Measurements from ENCODE around the gene ARL15.

Gene ARL15

DNA sequence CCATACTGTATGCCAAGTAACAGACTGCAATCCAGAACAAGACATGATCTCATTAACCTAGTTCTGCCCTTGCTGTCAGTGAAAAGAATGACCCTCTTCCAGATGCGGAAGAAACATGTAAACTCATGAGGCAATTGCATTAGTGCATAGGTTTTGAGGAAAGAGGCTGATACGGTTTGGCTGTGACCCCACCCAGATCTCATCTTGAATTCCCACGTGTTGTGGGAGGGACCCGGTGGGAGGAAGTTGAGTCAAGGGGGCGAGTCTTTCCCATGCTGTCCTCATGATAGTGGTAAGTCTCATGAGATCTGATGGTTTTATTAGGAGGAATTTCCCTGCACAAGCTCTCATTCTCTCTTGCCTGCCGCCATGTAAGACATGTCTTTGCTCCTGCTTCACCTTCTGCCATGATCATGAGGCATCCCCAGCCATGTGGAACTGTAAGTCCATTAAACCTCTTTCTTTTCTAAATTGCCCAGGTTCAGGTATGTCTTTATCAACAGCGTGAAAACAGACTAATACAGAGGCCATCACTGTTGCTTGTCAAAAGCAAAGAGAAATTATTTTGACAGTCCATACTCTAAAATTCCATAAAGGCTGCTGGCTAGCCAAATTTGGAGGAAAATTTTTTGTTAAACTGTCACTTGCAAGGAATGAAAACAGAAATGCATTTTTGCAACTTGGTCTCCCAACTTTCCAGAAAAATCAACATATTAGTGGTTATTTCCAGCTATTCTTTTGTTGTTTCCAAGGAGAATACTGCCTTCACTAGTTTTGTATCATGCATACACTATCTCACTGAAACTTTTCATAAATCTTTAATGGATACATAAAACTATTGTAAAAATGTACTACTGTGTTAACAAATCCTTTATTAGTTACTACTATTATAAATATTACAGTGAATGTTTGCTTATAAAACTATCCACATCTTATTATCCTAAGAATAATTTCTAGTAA lies 3.2 kb upstream of the ARL15 start:
- DNase-seq (ENCODE audit: low spot score) = no peak

DNA sequence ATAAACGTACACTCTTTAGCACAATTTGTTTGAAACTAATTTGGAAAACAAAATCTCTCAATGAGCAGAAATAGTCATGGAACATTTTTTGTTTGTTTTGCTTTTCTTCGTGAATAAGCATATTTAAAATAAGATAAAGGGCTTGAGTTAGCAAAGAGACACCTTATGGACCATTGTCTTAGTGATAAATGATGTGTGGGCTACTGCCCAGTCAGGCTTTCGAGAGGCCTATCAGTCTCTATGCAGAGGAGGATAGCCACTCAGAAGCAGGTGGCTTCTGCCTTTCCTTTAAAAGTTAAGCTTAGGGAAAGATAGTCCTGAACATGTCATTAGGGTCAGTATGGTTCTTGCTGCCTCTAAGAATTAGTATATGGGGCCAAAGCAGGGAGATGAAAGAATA lies 2.1 kb upstream of the ARL15 start:
- no peak for DNase-seq (ENCODE audit: low spot score)

DNA sequence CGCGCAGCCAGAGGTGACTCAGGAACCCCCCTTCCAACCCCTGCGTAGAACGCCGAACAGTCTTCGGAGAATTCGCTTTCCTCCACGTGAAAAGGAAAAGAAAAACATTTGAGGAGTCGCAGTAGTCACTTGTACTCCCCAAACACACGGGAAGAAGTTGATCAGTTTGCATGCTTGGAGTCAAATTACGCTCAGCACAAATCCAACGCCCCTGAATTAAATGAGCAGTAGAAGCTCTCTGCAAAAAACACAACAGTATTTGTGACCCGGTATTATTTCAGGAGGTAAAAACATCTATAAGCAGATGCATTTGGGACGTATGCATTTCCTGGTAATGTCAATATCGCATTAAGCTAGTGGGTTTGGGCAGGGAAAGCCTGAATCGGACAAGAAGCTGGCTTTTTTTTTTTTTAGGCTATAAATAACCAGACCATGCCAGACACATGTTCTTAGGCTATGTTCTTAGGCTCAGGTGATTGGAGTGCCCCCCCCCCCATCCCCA lies 854 bp upstream of the ARL15 start:
- DNase-seq (ENCODE audit: low spot score) = no peak

DNA sequence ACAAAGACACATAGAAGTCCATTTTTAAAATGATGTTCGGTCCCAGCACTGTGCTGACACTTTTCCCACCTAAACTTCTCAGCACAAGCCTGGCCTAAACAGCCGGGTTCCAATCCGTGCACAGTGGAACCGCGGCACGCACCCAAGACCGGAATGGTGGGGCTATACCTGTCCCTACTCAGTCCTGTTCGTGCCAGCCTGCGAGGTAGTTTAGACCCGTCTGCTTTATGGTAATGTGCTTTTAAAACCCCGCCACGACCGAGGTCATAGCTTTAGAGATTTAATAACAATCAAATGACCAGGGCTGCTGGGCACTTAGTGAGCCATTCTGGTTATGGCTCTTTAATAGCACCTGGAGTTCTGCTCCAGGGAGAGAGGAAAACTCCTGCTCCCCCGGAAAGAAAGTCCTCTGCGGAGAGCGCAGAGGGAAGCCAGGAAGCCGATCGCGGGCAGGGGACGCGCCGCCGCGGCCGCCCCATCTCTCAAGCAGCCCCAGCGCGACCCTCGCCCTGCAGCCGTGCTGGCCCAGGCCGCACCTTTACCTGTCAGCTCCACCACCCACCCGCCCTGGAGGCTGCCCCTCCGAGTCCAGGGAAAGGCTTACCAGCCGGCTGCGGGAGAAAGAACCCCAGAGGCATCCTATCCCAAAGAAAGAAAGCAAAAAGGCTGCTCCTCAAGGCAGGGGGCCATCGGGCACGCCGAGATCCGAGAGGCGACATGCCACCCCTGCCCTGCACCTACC lies 511 bp downstream of the ARL15 start:
- no peak for DNase-seq (ENCODE audit: low spot score)

DNA sequence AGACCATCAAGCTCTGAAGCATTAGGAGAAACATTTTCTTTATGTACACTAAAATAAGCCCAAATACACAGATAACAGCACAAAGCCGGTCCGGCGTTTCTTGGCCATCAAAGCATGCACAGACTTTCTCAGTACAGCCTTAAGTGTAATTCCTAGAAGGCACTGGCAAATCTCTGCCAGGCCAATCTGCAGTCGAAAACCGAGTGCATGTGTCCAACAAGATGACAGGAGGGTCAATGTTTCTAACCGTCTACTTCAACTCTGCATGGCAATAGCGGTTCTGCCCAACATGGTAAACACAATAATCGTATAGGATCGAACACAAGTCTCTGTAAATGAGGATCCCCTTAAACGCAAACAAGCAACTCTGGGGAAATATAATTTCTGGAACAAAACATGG lies 1.1 kb downstream of the ARL15 start:
- no peak for DNase-seq (ENCODE audit: low spot score)

DNA sequence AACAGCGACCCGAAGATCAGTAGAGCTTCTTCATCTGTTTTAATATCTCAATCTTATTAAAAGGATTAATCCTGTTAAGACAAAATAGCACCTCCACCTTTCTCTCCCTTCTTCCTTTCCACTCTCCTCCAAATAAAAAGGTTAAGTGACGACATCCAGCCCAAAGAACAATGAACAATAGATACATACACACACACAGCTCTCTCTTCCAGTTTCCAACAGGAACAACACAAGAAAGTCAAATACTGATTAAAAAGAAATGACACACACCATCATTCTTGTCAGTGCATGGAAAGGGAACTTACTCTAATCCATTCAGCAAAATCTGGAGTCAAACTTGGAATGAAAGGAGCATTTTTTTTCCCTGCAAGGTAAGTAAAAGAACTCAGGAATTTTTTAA lies 2.8 kb downstream of the ARL15 start:
- DNase-seq (ENCODE audit: low spot score) = no peak

DNA sequence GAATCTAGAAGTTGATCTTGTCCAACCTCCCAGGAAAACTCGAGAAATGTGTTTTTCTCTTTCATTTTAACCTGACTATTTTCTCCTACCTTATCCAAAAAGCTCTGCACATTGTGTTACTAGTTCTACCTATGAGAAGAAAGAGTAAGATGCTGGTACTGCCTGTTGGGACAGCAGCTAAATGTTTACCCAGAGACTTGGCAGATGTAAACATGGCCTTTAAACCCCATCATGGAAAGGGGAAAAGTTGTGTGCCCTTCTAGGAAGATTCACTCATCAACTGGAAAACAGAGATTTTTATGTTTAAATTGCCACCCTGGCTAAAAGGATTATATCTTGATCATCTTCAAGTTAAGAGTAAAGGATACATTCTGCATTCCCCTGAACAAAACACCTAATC lies 3.5 kb downstream of the ARL15 start:
- DNase-seq (ENCODE audit: low spot score) = no peak

DNA sequence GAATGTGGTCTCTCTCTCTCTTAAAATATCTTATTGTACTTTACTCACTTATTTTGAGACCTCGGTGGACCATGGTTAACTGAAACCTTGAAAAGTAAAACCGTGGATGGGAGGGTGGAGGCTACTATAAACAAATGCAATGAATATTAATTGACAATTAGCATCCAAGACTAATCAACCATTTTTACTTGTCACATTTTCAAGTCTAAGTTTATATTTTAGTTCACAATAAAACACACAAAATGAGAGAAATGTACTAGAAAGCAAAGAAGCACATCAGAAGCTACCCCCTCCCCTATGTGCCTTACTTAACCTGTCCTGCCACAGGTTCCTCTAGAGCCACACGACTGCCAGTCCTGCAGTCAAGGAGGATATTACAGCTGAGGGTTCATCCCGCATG lies 4.6 kb downstream of the ARL15 start:
- DNase-seq (ENCODE audit: low spot score) = no peak

DNA sequence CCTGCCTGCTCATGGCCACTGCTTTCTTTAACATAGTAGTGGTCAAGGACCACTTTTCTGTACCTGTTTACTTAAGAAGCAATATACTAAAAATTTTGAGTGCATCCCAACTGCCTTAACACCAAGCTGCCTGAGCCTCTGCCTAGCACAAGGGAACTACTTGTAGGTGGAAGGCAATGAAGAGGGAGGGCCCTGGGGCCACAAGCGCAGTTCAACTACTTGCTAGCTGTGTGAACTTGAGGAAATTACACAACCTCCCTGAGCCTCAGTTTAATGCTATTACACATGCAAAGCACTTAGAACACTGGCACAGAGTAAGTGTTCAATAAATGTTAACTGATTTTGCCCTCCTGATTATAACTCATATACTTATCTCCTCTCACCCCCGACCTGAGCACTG lies 6.3 kb downstream of the ARL15 start:
- no peak for DNase-seq (ENCODE audit: low spot score)

DNA sequence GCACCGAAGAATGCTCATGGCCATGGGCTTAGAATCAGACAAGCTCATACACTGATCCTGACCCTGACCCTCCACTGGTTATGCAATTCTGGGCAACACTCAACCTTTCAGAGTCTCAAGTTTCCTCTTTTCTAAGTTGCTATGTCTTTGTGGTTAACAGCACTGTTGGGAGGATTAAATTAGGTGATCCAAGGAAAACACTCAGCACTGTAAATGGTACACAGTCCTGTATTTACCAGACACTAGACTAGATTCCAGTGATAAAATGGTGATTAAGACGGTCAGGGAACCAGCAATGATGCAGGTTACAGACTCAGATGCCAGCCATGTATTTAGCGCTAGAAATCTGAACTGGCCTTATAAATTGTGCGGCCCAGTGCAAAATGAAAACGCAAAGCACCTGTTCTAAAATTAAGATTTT lies 8.1 kb downstream of the ARL15 start:
- DNase-seq (ENCODE audit: low spot score) = no peak

DNA sequence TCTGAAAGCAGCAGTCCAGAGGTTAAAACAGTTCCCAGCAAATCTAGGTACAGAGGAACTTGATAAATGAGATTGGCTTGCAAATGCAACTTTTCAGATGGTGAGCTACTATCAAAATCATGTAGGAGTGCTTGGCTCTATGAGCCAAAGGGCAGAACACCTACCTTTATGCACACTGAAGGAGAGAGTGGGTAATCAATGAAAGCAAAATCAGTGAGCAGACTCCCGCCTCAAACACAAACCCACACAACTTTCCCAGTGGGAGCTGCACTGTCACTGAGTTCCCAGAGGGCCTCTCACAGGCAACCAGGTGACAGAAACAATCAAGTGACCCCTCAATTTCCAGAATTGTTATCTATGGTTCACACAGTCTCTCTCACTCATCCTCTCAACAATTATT lies 8.5 kb downstream of the ARL15 start:
- DNase-seq (ENCODE audit: low spot score) = no peak

DNA sequence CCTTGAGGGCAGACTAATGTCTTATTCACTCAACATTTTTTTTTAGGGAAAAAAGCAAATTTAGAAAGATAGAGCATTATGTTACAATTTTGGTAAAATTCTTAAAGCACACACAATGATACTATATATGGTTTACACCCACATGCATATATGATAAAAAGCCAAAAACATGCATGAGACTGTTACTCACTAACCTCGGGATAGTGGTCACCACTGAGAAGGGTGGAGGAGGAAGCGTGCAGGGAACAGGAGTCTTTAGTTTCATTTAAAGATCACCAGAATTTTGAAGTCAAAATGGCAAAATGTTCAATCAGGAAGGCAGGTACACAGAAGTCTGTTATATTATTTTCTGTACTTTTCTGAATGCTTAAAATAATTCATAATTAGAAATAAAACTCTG lies 9.2 kb downstream of the ARL15 start:
- no peak for DNase-seq (ENCODE audit: low spot score)

DNA sequence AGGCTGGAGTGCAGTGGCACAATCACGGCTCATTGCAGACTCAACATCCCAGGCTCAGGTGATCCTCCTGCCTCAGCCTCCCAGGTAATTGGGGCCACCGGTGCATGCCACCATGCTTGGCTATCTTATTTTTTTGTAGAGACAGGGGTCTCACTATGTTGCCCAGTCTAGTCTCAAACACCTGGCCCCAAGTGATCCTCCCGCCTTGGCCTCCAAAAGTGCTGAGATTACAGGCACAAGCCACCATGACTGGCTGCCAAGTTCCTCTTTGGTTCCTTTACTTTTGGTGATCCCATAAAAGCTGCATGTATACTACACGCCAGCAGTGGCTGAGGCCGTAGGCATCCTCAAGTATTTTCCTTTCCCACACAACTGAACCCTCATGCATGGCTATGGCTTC lies 11.4 kb downstream of the ARL15 start:
- no peak for DNase-seq (ENCODE audit: low spot score)

DNA sequence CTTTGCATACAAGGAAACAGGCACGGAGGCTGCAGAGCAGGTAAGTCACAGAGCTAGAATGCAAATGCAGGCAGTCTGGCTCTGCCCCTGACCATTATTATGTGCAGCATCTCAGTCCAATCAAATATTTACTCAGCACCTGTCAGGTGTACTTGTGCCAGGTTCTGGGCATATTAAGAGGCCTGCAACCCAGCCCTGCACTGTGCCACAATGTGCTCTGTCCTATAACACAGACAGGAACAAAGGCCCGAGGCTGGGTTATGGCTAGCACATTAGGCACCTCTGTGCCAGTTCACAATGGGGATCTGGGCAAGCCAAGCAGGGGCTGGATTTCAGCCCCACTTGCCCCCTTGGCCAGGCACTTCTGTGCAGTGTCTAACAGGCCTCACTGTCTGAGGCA lies 14.0 kb downstream of the ARL15 start:
- no peak for DNase-seq (ENCODE audit: low spot score)

DNA sequence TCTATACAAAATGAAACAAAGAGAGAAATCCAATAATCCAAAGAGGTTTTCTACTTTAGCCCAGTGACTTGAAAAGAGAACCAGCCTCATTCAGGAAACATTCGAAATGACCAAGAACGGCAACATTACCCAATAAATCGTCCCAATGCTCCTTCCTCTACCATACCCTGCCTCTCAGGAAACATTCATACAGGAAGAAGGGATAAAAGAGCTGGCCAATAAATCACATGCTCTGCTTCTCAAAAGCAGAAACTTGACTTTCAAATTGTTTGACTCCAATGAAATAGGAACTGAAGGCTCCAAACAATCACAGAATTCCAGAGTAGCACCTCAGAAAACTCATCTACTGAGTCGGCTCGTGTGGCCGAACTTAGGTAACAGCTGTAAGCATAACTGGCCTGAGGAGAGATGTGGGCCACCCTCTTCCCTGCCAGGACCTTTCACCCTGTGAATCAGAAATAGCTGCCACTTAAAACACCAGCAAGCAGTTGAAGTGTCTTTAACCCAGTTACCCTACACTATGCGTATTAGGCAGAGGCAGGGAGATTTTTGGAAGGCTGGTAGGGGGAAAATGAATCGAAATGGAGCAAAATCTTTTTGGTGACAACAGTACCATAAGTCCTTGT lies 14.6 kb downstream of the ARL15 start:
- no peak for DNase-seq (ENCODE audit: low spot score)

DNA sequence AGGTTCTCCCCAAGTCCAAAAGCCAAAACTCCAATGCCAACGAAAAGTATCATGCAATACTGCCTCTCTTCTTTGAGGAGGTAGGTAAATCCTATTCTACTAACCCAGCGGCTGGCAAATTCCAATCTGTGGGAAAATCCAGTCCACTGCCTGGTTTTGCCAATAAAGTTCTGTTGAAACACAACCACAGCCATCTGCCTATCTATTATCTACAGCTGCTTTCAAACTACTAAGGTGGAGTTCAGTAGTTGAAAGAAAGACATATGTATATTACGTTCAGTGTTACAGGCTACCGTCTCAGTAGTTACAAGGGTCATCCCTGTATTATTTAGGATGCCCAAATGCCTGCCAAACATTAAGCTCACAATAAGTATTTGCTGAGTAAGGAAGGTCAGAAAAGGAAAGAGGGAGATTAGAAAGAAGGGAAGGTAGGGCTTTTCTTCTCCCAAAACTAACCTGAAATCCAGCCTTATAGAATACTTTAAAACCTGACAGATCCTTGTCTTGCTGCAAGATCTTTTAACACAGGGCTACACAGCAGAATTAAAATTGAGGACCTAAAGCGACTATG lies 16.2 kb downstream of the ARL15 start:
- no peak for DNase-seq (ENCODE audit: low spot score)

DNA sequence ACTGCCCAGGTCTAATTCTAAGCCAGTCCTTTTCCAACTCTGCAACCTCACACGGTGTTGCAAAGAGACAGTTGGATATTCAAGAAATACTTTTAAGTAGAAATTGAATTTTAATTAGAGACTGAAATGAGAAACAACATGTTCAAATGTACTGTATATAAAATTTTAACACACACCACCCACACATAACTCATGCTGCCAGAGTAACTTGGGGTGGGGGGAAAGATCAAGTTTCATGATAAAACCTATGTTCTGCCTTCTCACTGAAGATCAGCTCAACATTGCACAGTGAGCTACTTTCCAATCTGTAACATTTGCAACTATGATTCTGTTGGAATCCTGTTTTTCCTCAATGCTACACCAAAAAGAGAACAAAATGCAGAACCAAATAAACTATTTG lies 17.5 kb downstream of the ARL15 start:
- no peak for DNase-seq (ENCODE audit: low spot score)

DNA sequence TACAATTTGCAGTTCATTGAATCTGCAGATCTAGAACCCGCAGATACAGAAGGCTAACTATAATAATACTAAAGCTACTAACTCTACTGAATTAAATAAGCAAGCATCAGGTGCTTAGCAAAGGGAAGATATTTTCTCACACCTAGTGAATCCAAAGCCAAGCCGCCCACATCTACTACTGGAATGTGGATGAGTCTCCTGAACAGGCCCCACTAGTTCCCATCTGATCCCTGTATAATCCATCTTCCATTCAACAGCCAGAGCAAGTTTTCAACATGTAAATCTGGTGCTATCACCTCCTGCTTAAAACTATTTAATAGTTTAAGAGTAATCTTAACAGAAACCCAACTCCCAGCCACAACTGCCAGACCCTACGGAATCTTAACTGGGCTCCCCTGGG lies 18.9 kb downstream of the ARL15 start:
- DNase-seq (ENCODE audit: low spot score) = no peak

DNA sequence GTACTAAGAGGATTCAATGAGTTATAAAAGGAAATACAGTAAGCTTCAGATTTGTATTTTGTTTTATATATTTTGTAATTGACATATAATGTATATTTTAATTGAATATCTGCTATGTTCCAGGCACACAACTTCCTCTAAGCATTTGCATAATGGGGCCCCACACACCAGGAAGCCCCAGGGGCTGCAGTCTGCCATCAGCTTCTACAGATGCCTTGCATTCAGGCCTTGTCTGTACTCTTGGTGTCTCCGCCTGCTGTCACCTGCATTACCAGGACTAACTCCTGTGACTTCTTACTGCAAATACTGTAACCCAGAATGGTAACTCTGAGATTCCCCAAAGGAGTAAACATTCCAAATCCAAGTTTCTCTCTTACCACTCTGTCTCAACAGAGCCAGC lies 20.6 kb downstream of the ARL15 start:
- DNase-seq (ENCODE audit: low spot score) = no peak

DNA sequence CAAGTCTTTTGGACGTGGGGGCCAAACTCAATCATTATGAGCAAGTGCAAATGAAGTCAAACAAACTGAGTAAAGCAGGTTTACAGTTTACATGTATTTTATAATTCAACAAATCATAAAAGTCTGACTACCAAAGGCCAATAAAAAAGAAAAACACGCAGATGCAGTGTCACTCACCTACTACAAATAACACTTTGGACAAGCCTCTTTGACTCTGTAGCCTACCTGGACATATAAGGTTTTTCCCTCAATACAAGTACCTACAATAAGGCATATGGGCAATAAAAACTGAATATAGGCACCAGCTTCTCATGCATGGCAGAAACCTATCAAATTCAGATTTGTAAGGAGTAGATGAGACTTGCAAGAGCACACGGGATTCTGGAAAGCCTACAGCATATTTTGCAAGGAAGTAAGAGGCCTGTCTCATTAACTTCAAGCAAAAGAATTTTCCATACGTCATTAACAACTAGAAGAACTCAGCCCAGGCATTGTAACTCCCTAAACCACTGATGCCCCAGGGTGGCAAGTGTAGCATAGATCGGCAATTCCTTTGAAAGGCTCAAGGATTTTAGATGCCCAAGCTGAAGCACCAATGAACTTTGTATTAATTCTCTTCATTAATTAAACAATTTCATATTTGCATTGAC lies 21.7 kb downstream of the ARL15 start:
- DNase-seq (ENCODE audit: low spot score) = no peak

DNA sequence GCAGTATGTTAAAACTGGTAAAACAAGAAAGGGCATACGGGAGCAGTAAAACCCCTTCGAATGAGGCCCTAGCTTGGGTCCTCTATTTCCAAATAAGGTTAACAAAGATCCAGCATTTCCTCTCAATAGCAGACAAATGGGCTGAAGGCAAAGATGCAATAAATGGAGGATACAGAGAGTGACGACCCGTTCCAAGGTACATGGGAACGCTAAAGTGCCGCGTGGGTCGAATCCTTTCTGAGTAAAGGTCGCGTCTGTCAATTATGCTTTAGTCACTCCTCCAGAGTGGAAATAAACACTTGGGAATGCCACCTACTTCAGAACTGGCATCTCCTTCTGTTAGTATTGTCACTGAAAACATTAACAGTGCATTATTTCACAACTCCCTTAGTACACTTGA lies 24.7 kb downstream of the ARL15 start:
- DNase-seq (ENCODE audit: low spot score) = no peak

DNA sequence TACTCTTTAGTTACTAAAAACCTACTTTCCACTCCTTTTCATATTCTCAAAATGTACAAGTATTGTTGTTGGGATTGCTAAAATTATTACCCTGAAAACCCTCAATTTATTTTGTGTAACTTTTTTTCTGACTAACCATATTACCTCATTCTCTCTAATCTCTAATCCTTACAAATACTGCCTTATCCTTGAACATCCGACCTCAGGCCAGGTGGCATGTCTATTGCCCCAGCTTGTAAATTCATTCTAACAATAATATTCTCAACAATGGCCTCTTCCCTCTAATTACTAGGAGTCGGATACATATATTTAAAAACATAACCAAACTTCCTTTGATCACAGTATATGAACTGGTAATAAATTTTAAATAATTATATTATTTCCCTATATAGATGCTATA lies 25.8 kb downstream of the ARL15 start:
- no peak for DNase-seq (ENCODE audit: low spot score)
